Fibroblast of pulmonary artery (primary cell): ENCODE data around the gene PALD1.
"Not testable (repeated sequence)": the region's sequence is repeated elsewhere in the genome, so short reads cannot be mapped to it uniquely, and the experiment has no call there.

ENCODE experiments used
- DNase-seq: peaks from one replicate; pipeline ENCODE4 v3.0.0-alpha.2; 2010; ENCODE audit warnings: low read depth
- H3K4me3 ChIP-seq: replicated peaks from 2 replicates; pipeline ENCODE4 v1.5.1; 2011; ENCODE audit warnings: low read depth, mild to moderate bottlenecking, control low read depth, low read length, moderate library complexity
- CTCF ChIP-seq: IDR thresholded peaks from 2 replicates; pipeline ENCODE4 v1.5.1; 2011; ENCODE audit warnings: mild to moderate bottlenecking, control low read depth, low read length, inconsistent platforms; ENCODE audit errors: missing control alignments

PALD1 gene

GRCh38 chr10:70479165-70479581, 606 bp downstream of the PALD1 start:
- DNase-seq: no peak
- no peak for TF ChIP-seq CTCF
- H3K4me3 ChIP-seq: no peak overlapping the region

- H3K4me3 ChIP-seq: no peak overlapping the region
Observed at GRCh38 chr10:70479626-70480238, 1.2 kb downstream of the PALD1 start.

GRCh38 chr10:70480239-70480861, 1.8 kb downstream of the PALD1 start:
- no peak for DNase-seq
- TF ChIP-seq CTCF: no peak
- H3K4me3 ChIP-seq: no peak overlapping the region

More at GRCh38 chr10:70479626-70480238, 1.2 kb downstream of the PALD1 start:
- no peak for TF ChIP-seq CTCF
- no peak for DNase-seq

GRCh38 chr10:70481105-70481504, 2.5 kb downstream of the PALD1 start:
- no peak for DNase-seq
- TF ChIP-seq CTCF: no peak
- no peak overlapping the region for H3K4me3 ChIP-seq

GRCh38 chr10:70481831-70482530, 3.4 kb downstream of the PALD1 start:
- no peak for TF ChIP-seq CTCF
- H3K4me3 ChIP-seq: no peak overlapping the region
- DNase-seq: no peak

- no peak for DNase-seq
- H3K4me3 ChIP-seq: no peak overlapping the region
- no peak for TF ChIP-seq CTCF
Observed at GRCh38 chr10:70482982-70483760, 4.6 kb downstream of the PALD1 start.

GRCh38 chr10:70483872-70484271, 5.3 kb downstream of the PALD1 start:
- not testable (repeated sequence) for H3K4me3 ChIP-seq, DNase-seq
